Pancreas (tissue), 10 donors: ENCODE data around the gene DAZAP2. TPM values are rescaled to one million over a fixed set of nuclear protein-coding genes. Genes with fewer than 3 reads are reported as not detected.
"Not testable (repeated sequence)": the region's sequence is repeated elsewhere in the genome, so short reads cannot be mapped to it uniquely, and the experiment has no call there.

Source experiments
- ATAC-seq, 4 donors: fragments of 200-7000 bp; cut with Tn5 transposase; one replicate each; pipeline versions ENCODE4 v1.8.0 to v1.9.1; 2020; ENCODE audit warnings: mild to moderate bottlenecking in 4 of 4, moderate library complexity in 4 of 4
- DNase-seq, 6 donors: peaks; one replicate each; pipeline ENCODE4 v3.0.0-alpha.2; 2020
- FAIRE-seq: peaks from 2 replicates; lab custom pipeline; 2012; peaks lifted over from hg19 to GRCh38; lab: Jason Lieb, UNC
- H3K27ac ChIP-seq, 4 donors: fragments of 200-600 bp; sonication (generic); 1 replicate in 3 of 4; 2 replicates in 1 of 4; pipeline versions ENCODE4 v1.5.0 to v1.8.0; 2020
- H3K27me3 ChIP-seq, 4 donors: fragments of 200-600 bp; one replicate each; pipeline ENCODE4 v1.8.0; 2021
- H3K36me3 ChIP-seq, 3 donors: fragments of 200-600 bp; sonication (generic) in 1 of 3; one replicate each; pipeline versions ENCODE4 v1.5.0 to v1.8.0; 2020 to 2021
- H3K4me1 ChIP-seq, 3 donors: fragments of 200-600 bp; one replicate each; pipeline ENCODE4 v1.8.0; 2021
- H3K4me3 ChIP-seq, 4 donors: fragments of 200-600 bp; sonication (generic) in 2 of 4; one replicate each; pipeline versions ENCODE4 v1.5.0 to v1.8.0; 2020 to 2021
- H3K9me3 ChIP-seq, 4 donors: fragments of 200-600 bp; one replicate each; pipeline ENCODE4 v1.8.0; 2021
- WGBS, 2 donors: extraction: QIAGEN DNeasy Blood & Tissue Kit; methylation state at CpG; one replicate each; pipeline ENCODE4 v1.1.7; 2013; 5-methylcytosine and 5-hydroxymethylcytosine counted together
- intact Hi-C, 3 donors: fragments of 100-400 bp; cut with DNase I; formaldehyde crosslinking; loops; one replicate each; pipeline versions ENCODE4 v1.11.1 to v1.14.2; 2022
- polyA plus RNA-seq, 2 donors: library from polyadenylated mRNA; stranded (reverse); fragments of 200-250 nt; gene quantifications; one replicate each; pipeline ENCODE4 v1.2.3, GENCODE V29; 2013
- total RNA-seq, 6 donors: library from RNA; stranded (reverse); fragmentation: NEBNext Ultra II Directional in 4 of 6; extraction: Animal tissue kit (Norgen Biotek cat#: 25700) in 4 of 6; gene quantifications; one replicate each; pipeline versions ENCODE4 v1.2.1 to v1.2.4, GENCODE V29; 2021 to 2023
- TF ChIP-seq, protein P1 (sequence below), 4 donors: fragments of 200-600 bp; sonication (generic) in 3 of 4; IDR thresholded peaks; one replicate each; pipeline versions ENCODE4 v1.5.0 to v1.8.0; 2021; ENCODE audit warnings: antibody characterized with exemption in 4 of 4
- donor health status: healthy with polysubstance abuse.
- donor health status: DM: no; HTN: no; CAD: no; lungs with moderate emphysema.
- donor health status: DM: no; HTN: no; CAD: no.
- donor health status: control.
- donor health status: control.
- donor health status: Bipolar disorder and iron deficiency.
- donor health status: DM: yes; HTN: yes; CAD: no.
- donor health status: DM: no; HTN: no; CAD: no.
- donor health status: DM: no; HTN: no; CAD: no.
- donor health status: DM: yes; HTN: yes; CAD: no.

The DAZAP2 gene
- total and polyA plus RNA-seq, 8 donors = 43.1 to 123 (median 63.6) TPM

DNA sequence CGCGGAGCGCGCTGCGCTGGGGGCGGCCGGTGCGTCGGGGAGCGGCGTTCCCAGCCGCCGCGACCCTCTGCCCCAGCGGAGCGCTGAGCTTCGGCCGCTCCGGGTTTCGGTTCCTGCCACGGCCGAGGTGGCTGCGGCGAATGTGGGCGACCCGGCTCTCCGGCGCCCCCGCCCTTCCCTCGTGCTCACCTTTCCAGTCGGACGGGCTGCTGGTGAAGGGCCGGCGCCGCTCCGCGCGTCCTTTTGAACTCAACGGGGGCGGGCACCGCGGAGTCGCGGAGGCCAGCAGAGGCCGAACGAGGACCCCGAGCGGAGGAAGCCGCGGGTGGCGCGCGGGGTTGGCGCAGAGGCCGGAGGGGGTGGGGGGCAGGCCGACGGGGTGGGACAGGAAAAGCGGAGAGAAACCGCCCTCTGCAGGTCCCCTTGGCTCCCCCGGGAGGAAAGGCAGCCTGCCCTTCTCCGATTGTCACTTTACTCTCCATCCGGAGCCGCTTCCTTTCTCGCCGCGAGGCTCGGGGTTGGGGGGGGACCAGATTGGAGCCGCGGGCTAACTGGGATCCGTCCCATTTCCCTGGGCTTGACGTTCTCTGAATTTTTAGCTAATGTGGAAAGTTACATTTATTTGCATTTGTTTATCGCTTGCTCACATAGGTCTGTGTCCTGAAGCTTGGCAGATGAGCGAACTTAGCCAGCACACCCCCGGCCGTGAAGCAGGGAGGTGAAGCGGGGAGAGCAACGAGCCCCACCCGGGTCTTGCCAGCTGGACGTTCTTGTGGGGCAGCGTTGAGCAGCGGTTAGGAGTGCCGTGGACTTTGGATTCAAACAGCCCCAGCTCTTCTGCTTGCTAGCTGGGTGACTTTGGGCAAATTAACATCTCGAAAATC lies 31.7 kb downstream of the DAZAP2 start, which contains the start of gene SMAGP:
TSS of gene SMAGP (minus strand) at position 349 of the 884 bp plus-strand sequence. CDS start 1,137 bp downstream, outside the sequence.
- TF ChIP-seq, protein P1, sequence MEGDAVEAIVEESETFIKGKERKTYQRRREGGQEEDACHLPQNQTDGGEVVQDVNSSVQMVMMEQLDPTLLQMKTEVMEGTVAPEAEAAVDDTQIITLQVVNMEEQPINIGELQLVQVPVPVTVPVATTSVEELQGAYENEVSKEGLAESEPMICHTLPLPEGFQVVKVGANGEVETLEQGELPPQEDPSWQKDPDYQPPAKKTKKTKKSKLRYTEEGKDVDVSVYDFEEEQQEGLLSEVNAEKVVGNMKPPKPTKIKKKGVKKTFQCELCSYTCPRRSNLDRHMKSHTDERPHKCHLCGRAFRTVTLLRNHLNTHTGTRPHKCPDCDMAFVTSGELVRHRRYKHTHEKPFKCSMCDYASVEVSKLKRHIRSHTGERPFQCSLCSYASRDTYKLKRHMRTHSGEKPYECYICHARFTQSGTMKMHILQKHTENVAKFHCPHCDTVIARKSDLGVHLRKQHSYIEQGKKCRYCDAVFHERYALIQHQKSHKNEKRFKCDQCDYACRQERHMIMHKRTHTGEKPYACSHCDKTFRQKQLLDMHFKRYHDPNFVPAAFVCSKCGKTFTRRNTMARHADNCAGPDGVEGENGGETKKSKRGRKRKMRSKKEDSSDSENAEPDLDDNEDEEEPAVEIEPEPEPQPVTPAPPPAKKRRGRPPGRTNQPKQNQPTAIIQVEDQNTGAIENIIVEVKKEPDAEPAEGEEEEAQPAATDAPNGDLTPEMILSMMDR (IDR thresholded peaks at IDR 0.05) = no peak
- DNase-seq = peak; percentile 78 to 92 (median 83)
- FAIRE-seq = no peak
- ATAC-seq = peak; percentile 80 to 89 (median 87)
- peaks cover 0 to 5% (median 0%) of the 10 kb centered on the region in 3 donors for H3K4me1 ChIP-seq
- H3K27ac ChIP-seq = peak within 1 kb of the TSS; percentile 46 to 84 (median 74)
- H3K27me3 ChIP-seq = no peaks in the 10 kb centered on the region
- WGBS, 2 donors = 0 to 1% methylated on average over 65 to 83 of the region's 83 CpGs
- peak within 1 kb of the TSS; percentile 36 to 88 (median 69) for H3K4me3 ChIP-seq
- H3K36me3 ChIP-seq = no peaks in the 10 kb centered on the region
- intact Hi-C loops = loop anchor here in 1 of 3 donors (10.0 kb wide), 1 partner anchor 64 kb away; no protein-coding TSS in a partner anchor
- H3K9me3 ChIP-seq = no peaks in the 10 kb centered on the region

DNA sequence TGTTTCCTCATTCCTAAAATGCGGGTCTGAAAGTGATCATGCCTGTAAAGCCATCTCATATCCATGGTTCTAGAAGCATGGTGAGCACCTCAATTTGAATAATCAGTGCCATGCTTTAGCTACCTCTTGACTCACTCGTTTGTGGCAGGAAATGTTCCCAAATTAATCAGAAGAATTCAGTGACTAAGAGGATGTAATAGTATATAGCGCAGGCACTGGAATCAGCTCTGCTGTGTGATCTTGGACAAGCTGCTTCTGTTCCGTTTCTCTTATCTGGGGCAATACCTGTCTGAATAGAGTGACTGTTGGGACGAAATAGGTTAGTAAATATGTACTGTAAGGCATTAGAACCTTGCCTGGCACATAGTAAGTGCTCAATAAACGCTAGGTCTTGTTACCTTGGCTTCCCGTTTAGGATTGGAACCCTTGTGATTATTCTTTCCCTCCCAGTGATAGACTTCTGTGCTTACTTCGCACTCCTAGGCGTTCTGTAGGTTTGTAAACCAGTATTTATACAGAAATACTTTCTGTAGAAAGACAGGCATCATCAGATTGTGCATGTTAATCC lies 32.4 kb downstream of the DAZAP2 start:
- no peaks in the 10 kb centered on the region for H3K9me3 ChIP-seq
- H3K27ac ChIP-seq = peak overlapping the region in 3 of 4 donors; percentile 46 to 84 (median 77)
- H3K27me3 ChIP-seq = no peaks in the 10 kb centered on the region
- FAIRE-seq (no peak), ATAC-seq (peak; percentile 30 to 65 (median 44)), DNase-seq (peak in 1 of 6 donors; percentile 25)
- H3K36me3 ChIP-seq = no peaks in the 10 kb centered on the region
- intact Hi-C loops = loop anchor here in 1 of 3 donors (10.0 kb wide), 1 partner anchor 64 kb away; no protein-coding TSS in a partner anchor
- peak overlapping the region in 3 of 4 donors; percentile 64 to 88 (median 74) for H3K4me3 ChIP-seq
- WGBS, 2 donors = 33 to 37% methylated on average over 9 of the region's 9 CpGs
- TF ChIP-seq, protein P1 (IDR thresholded peaks at IDR 0.05) = no peak
- peaks cover 0 to 5% (median 0%) of the 10 kb centered on the region in 3 donors for H3K4me1 ChIP-seq

DNA sequence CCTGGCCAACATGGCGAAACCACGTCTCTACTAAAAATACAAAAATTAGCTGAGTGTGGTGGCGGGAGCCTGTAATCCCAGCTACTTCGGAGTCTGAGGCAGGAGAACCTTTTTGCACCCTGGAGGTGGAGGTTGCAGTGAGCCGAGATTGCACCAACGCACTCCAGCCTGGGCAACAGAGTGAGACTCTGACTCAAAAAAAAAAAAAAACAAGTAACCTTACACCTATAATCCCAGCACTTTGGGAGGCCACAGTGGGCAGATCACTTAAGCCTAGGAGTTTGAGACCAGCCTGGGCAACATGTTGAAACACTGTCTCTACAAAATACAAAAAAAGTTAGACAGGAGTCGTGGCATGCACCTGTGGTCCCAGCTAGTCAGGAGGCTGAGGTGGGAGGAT lies 34.2 kb downstream of the DAZAP2 start:
- H3K27ac ChIP-seq, FAIRE-seq, DNase-seq, H3K27me3 ChIP-seq, ATAC-seq, H3K4me3 ChIP-seq, H3K4me1 ChIP-seq, H3K9me3 ChIP-seq, H3K36me3 ChIP-seq: not testable (repeated sequence)
- 92 to 97% methylated on average over 7 of the region's 7 CpGs for WGBS, 2 donors
- intact Hi-C loops = loop anchor here in 1 of 3 donors (10.0 kb wide), 1 partner anchor 62 kb away; no protein-coding TSS in a partner anchor

DNA sequence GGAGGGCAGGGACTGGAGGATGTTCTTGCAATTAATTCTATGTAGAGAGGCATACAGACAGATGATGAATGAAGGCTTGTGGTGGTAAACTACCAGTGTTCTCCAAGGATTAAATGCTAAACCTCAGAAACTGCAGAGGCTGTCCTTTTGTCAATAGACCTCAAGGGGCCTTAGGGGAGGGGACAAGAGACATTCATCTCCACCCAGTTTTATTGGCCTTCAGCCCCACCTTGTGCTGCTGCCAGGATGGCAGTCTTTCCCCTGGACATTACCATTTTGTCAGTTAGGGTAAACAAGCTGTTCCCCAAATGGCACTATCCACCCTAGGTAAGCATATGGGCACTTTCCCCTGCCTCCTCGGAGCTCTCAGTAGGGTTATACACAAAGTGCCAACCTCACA lies 36.5 kb downstream of the DAZAP2 start:
- Histone ChIP-seq H3K27me3 (no peaks in the 10 kb centered on the region), H3K9me3 (no peaks in the 10 kb centered on the region), H3K4me1 (no peaks in the 10 kb centered on the region), H3K36me3 (no peaks in the 10 kb centered on the region), H3K27ac (no peak overlapping the region), H3K4me3 (no peak overlapping the region)
- ATAC-seq (no peak), DNase-seq (no peak), FAIRE-seq (no peak)
- intact Hi-C loops = loop anchor here in 1 of 3 donors (10.0 kb wide), 1 partner anchor 60 kb away; no protein-coding TSS in a partner anchor
- TF ChIP-seq, protein P1 (IDR thresholded peaks at IDR 0.05) = no peak
- 44 to 52% methylated on average over 1 of the region's 1 CpG for WGBS, 2 donors

DNA sequence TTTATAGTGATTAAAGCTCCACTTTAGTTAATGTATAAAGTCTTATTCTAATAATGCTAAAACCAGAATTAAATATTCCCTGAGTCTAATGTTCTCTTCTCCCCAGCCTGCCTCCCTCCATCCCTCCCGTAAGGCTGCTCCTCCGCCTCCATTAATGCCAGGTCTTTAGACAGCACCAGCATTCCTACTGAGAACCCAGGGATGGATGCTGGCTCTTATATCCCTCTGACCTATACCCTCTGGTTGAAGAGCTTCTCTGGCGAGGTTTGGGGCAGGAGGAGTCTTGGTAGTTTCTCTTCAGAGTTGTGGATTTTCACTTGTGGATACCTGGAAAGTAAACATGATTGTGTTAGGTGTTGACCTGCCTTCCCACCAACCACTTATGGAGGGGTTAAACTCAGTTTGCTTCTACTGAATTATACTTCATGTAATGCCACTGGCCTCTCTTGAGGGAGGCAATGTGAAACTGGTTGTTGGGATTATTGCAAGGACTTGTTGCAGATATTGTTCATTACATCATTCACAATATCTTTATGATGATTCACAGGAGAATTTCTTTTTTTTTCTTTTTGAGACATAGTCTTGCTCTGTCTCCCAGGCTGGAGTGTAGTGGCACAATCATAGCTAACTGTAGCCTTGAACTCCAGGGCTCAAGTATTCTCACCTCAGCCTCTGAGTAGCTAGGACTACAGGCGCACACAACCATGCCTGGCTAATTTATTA lies 42.7 kb downstream of the DAZAP2 start:
- Histone ChIP-seq H3K4me1 (no peaks in the 10 kb centered on the region), H3K27me3 (no peaks in the 10 kb centered on the region), H3K27ac (no peak overlapping the region), H3K36me3 (no peaks in the 10 kb centered on the region), H3K9me3 (no peaks in the 10 kb centered on the region), H3K4me3 (no peak overlapping the region)
- intact Hi-C loops = no loop called here
- WGBS, 2 donors = 88 to 89% methylated on average over 4 of the region's 4 CpGs
- TF ChIP-seq, protein P1 (IDR thresholded peaks at IDR 0.05) = no peak
- DNase-seq (no peak), FAIRE-seq (no peak), ATAC-seq (no peak)
